ENCODE results near the gene USH2A.

DNA sequence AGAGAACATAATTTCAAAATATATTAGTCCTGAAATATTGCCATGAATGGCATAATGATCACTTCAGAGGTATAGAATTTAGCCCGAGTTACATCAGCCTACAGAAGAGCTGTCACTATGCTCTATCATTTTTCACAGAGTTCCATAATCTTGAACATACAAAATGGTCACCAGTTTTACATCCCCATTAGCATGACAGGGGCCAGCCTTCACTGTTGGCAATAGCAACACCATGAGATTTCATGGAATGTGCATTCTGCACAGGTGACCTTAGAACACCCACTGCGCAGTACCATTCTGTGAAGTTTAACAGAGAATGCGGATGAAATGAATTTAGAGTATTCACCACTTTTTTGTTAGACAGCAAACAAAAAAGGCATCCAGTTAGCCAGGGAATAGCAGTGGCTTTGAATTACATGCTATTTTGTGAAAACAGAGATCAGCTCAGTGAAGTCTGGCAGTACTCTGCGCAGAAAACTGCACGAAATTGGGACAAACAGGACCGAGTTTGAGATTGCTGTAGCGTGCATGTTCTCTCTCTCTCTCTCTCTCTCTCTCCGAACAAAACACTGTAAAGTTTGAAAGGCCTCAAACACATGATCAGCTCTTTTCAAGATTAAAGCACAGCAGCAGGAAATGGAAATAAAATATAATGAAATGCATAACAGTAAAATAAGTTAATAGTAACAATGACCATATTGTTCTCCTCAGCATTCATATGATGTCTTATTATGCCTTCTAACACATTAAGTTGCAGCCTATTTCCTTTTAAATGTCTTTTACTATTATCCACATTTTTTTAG lies 349.3 kb downstream of the USH2A start:
- TF ChIP-seq MAX (IDR thresholded peaks at IDR 0.05): no peak
- no peak for TF ChIP-seq TAF1 (IDR thresholded peaks at IDR 0.05; ENCODE audit: low read depth)
- TF ChIP-seq CEBPB (IDR thresholded peaks at IDR 0.05): no peak
- no peak for TF ChIP-seq CREB1 (IDR thresholded peaks at IDR 0.05; ENCODE audit: low read depth)
- TF ChIP-seq EP300 (IDR thresholded peaks at IDR 0.05; ENCODE audit: borderline replicate concordance): no peak
- no peak for TF ChIP-seq ZBTB7A (IDR thresholded peaks at IDR 0.05; ENCODE audit: low read depth)
- no peak for TF ChIP-seq FOXM1 (IDR thresholded peaks at IDR 0.05; ENCODE audit: borderline replicate concordance, low read depth)
- no peak for TF ChIP-seq NFIC (IDR thresholded peaks at IDR 0.05)
- no peak for TF ChIP-seq YY1 (IDR thresholded peaks at IDR 0.05; ENCODE audit: low read depth)
- no peak for TF ChIP-seq REST (IDR thresholded peaks at IDR 0.05; ENCODE audit: low read depth)
- no peak for TF ChIP-seq TEAD4 (IDR thresholded peaks at IDR 0.05)
- TF ChIP-seq TCF12 (IDR thresholded peaks at IDR 0.05; ENCODE audit: low read depth): no peak
- TF ChIP-seq EGR1 (IDR thresholded peaks at IDR 0.05): no peak
- TF ChIP-seq RAD21 (IDR thresholded peaks at IDR 0.05; ENCODE audit: low read depth): no peak
